ENCODE measurements around the gene LRRC49. TPM values are rescaled to one million over a fixed set of nuclear protein-coding genes. Genes with fewer than 3 reads are reported as not detected.
A peak's percentile ranks its signal among the peaks of the same experiment; 100 is the strongest.

LRRC49 gene
- total and polyA plus RNA-seq, 2 of the 13 experiments (the other 11 are each of a cell fraction or from before 2014, with no cell fraction given), result 0.57 to 1.00 TPM

DNA sequence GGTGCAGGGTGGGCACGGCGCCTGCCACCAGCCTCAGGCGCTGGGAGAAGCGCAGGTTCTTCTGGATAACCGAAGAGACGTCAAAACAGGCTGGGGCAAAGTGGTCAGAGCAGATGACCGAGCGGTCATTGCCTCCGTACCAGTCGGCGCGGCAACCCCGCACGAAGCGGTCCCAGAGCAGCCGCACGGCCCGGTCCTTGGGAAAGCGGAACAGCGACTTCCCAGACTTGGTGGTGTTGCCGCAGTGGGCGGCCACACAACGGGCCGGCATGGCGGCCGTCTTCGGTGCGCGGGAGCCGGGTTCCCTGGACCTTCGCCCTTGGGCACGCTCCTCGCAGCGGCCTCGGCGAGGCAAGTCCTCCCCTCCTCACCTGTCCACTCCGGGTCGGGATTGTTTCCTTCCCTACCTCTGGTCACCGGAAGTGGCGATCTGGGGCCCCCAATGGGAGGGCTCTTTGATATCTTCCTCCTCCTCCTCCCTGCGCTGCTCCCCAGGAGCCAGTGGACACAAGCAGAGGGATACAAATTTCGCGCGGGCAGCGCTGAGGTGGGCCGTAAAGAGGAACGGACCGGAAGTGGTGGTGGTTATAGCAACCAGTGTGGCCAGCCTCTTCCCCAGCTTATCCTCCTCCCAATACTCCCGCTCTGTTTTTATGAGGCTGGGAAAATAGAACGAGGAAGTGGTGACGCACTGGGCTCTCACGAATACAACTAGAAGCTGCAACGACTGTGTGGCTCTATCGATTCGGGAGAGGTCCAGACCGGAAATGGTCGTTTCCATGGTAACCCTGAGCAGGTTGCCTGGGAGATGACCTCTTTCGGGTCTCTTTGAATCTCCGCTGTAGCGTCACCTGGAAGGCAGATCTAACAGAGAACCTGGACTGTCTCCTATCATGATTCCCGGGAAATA is at the start of gene LRRC49, which contains the start of gene THAP10 (continued):
- TF ChIP-seq ETV5 (CRISPR knock-in tag; IDR thresholded peaks at IDR 0.05; ENCODE audit: borderline replicate concordance) (peak; percentile 58), WIZ (CRISPR knock-in tag; IDR thresholded peaks at IDR 0.05) (0 out of 2 replicates have a peak, but pooled peaks have one; percentile 44), HOXA3 (CRISPR knock-in tag; IDR thresholded peaks at IDR 0.05) (peak; percentile 72), KMT2B (CRISPR knock-in tag; IDR thresholded peaks at IDR 0.05) (0 out of 2 replicates have a peak, but pooled peaks have one; percentile 74), RXRA (CRISPR knock-in tag; IDR thresholded peaks at IDR 0.05) (peak; percentile 49), POLR2G (IDR thresholded peaks at IDR 0.05; ENCODE audit: low read depth, low read length) (peak; percentile 67), NPAS2 (CRISPR knock-in tag; IDR thresholded peaks at IDR 0.05; ENCODE audit: borderline replicate concordance) (no peak; the same call in 1 of the 2 replicates), PITX1 (CRISPR knock-in tag; IDR thresholded peaks at IDR 0.05) (peak; percentile 67; the same call in 1 of the 2 replicates), SRSF1 (optimal IDR thresholded peaks at IDR 0.05; ENCODE audit: low read depth, low read length) (no peak), ZNF274 (CRISPR knock-in tag; IDR thresholded peaks at IDR 0.05) (0 out of 2 replicates have a peak, but pooled peaks have one; percentile 40), TCF7 (IDR thresholded peaks at IDR 0.05; ENCODE audit: low read depth) (peak; percentile 46; the same call in 1 of the 2 replicates), ZNF776 (CRISPR knock-in tag; IDR thresholded peaks at IDR 0.05) (peak; percentile 57), ZNF33A (CRISPR knock-in tag; IDR thresholded peaks at IDR 0.05; ENCODE audit: borderline replicate concordance) (no peak), ATF1 (CRISPR knock-in tag; IDR thresholded peaks at IDR 0.05) (0 out of 2 replicates have a peak, but pooled peaks have one; percentile 53), ZNF780A (CRISPR knock-in tag; IDR thresholded peaks at IDR 0.05) (no peak), ZNF224 (CRISPR knock-in tag; IDR thresholded peaks at IDR 0.05) (no peak), KDM1A (CRISPR knock-in tag; IDR thresholded peaks at IDR 0.05) (0 out of 2 replicates have a peak, but pooled peaks have one; percentile 18), SIN3A (IDR thresholded peaks at IDR 0.05; ENCODE audit: borderline replicate concordance, low read depth, low read length) (peak; percentile 91; the same call in 1 of the 2 replicates), FIP1L1 (IDR thresholded peaks at IDR 0.05; ENCODE audit: borderline replicate concordance, insufficient read depth, low read depth, low read length) (no peak), ZNF577 (CRISPR knock-in tag; IDR thresholded peaks at IDR 0.05; ENCODE audit: borderline replicate concordance, low read depth) (no peak), DPF2 (CRISPR knock-in tag; IDR thresholded peaks at IDR 0.05; ENCODE audit: borderline replicate concordance, low read depth) (no peak)
- TF ChIP-seq, protein P1, sequence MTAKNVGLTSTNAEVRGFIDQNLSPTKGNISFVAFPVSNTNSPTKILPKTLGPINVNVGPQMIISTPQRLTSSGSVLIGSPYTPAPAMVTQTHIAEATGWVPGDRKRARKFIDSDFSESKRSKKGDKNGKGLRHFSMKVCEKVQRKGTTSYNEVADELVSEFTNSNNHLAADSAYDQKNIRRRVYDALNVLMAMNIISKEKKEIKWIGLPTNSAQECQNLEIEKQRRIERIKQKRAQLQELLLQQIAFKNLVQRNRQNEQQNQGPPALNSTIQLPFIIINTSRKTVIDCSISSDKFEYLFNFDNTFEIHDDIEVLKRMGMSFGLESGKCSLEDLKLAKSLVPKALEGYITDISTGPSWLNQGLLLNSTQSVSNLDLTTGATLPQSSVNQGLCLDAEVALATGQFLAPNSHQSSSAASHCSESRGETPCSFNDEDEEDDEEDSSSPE (CRISPR knock-in tag; IDR thresholded peaks at IDR 0.05), result peak; percentile 97
- TF ChIP-seq, protein P2, sequence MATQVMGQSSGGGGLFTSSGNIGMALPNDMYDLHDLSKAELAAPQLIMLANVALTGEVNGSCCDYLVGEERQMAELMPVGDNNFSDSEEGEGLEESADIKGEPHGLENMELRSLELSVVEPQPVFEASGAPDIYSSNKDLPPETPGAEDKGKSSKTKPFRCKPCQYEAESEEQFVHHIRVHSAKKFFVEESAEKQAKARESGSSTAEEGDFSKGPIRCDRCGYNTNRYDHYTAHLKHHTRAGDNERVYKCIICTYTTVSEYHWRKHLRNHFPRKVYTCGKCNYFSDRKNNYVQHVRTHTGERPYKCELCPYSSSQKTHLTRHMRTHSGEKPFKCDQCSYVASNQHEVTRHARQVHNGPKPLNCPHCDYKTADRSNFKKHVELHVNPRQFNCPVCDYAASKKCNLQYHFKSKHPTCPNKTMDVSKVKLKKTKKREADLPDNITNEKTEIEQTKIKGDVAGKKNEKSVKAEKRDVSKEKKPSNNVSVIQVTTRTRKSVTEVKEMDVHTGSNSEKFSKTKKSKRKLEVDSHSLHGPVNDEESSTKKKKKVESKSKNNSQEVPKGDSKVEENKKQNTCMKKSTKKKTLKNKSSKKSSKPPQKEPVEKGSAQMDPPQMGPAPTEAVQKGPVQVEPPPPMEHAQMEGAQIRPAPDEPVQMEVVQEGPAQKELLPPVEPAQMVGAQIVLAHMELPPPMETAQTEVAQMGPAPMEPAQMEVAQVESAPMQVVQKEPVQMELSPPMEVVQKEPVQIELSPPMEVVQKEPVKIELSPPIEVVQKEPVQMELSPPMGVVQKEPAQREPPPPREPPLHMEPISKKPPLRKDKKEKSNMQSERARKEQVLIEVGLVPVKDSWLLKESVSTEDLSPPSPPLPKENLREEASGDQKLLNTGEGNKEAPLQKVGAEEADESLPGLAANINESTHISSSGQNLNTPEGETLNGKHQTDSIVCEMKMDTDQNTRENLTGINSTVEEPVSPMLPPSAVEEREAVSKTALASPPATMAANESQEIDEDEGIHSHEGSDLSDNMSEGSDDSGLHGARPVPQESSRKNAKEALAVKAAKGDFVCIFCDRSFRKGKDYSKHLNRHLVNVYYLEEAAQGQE (IDR thresholded peaks at IDR 0.05; ENCODE audit: borderline replicate concordance in 1 of 2, low read depth in 1 of 2, low read length in 2 of 2), result no peak
- TF ChIP-seq, protein P3, sequence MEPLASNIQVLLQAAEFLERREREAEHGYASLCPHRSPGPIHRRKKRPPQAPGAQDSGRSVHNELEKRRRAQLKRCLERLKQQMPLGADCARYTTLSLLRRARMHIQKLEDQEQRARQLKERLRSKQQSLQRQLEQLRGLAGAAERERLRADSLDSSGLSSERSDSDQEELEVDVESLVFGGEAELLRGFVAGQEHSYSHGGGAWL (CRISPR knock-in tag; IDR thresholded peaks at IDR 0.05), result no peak

Data from HepG2 (cell line).